MCF 10A (cell line): Measurements from ENCODE around the gene CHMP5. TPM values are rescaled to one million over a fixed set of nuclear protein-coding genes. Genes with fewer than 3 reads are reported as not detected.
A peak's percentile ranks its signal among the peaks of the same experiment; 100 is the strongest.

Source experiments
- BruUV-seq: library from RNA; stranded (reverse); fragments of 400-500 nt; replicated peaks from 2 replicates; lab custom pipeline; 2021; lab: Mats Ljungman, UMichigan
- CTCF ChIA-PET: fragments of 300-600 bp; sonication (Branson Sonifier 250); formaldehyde crosslinking; extraction: SDS; loops from one replicate; lab custom pipeline; 2021; ENCODE audit warnings: antibody characterized with exemption, inconsistent platforms; lab: Yijun Ruan, JAX
- POLR2A ChIA-PET: fragments of 300-600, 350-650 bp; sonication (Branson Sonifier 250); formaldehyde crosslinking; extraction: SDS; loops from one replicate; lab custom pipeline; 2020; ENCODE audit warnings: antibody characterized with exemption, inconsistent platforms; lab: Yijun Ruan, JAX
- DNase-seq: peaks from one replicate; pipeline ENCODE4 v3.0.0-alpha.2; 2018; ENCODE audit not compliant: unreplicated experiment
- H3K27ac Mint-ChIP-seq: one replicate; pipeline ENCODE4 v1.8.0; 2022; ENCODE audit warnings: mild to moderate bottlenecking, low read depth, mixed read lengths; ENCODE audit not compliant: unreplicated experiment
- H3K27me3 Mint-ChIP-seq: one replicate; pipeline ENCODE4 v1.8.0; 2022; ENCODE audit warnings: mixed read lengths; ENCODE audit not compliant: insufficient read depth, unreplicated experiment
- H3K36me3 Mint-ChIP-seq: one replicate; pipeline ENCODE4 v1.8.0; 2022; ENCODE audit warnings: mild to moderate bottlenecking, moderate library complexity, mixed read lengths; ENCODE audit not compliant: insufficient read depth, unreplicated experiment
- H3K4me1 Mint-ChIP-seq: one replicate; pipeline ENCODE4 v1.8.0; 2022; ENCODE audit warnings: mixed read lengths; ENCODE audit not compliant: insufficient read depth, unreplicated experiment
- H3K4me3 Mint-ChIP-seq: one replicate; pipeline ENCODE4 v1.8.0; 2022; ENCODE audit warnings: mild to moderate bottlenecking, moderate library complexity, mixed read lengths; ENCODE audit not compliant: unreplicated experiment
- H3K9me3 Mint-ChIP-seq: one replicate; pipeline ENCODE4 v1.8.0; 2022; ENCODE audit warnings: mixed read lengths; ENCODE audit not compliant: unreplicated experiment
- CTCF ChIP-seq: fragments of 200-600 bp; IDR thresholded peaks from one replicate; pipeline ENCODE4 v1.8.0; 2022; ENCODE audit warnings: antibody characterized with exemption, mild to moderate bottlenecking; ENCODE audit not compliant: unreplicated experiment
- intact Hi-C: fragments of 100-400 bp; cut with micrococcal nuclease; formaldehyde crosslinking; loops from 2 replicates; pipeline ENCODE4 v1.14.1; 2022
- total RNA-seq: library from RNA; stranded (reverse); gene quantifications from 2 replicates; pipeline ENCODE4 v1.2.3, GENCODE V29; 2022

The CHMP5 gene
- total RNA-seq, 1 experiment from 2014 or later, result 67.6 TPM

DNA sequence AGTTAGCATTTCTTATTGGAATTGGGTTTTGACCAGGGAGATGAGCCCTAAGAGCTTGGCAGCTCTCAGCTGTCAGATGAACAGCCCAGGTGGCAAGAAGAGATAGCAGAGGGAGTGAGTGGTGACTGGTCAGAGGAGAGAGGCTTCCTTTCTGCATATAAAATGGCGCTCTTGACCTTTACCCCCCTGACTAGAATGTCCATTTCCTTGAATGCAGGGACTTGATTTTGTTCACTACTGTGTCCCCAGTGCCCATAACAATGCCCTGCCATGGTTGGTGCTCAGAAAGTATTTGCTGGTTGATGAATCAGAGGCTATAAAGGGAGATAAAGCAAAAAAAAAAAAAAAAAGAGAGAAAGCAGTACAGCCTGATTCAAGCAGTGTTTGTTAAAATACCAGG lies 7.2 kb downstream of the CHMP5 start:
- BruUV-seq, result no TSS peak
- H3K27me3 Mint-ChIP-seq, result no peaks in the 10 kb centered on the region
- H3K36me3 Mint-ChIP-seq, result peaks cover 86% of the 10 kb centered on the region
- no peak overlapping the region for H3K4me3 Mint-ChIP-seq
- ChIA-PET POLR2A (interaction anchor here (0.6 to 0.9 kb wide), 3 partner anchors 10 to 43 kb away, joined by 3 to 4 read pairs (median 3); partner anchors contain the start of gene NFX1), CTCF (interaction anchor here (0.7 to 1.3 kb wide), 3 partner anchors 15 to 103 kb away, joined by 3 to 4 read pairs (median 3); no protein-coding TSS in a partner anchor)
- peaks cover 11% of the 10 kb centered on the region for H3K4me1 Mint-ChIP-seq
- intact Hi-C loops, result no loop called here
- H3K27ac Mint-ChIP-seq, result no peak overlapping the region
- no peaks in the 10 kb centered on the region for H3K9me3 Mint-ChIP-seq
- no peak for DNase-seq
- no peak for TF ChIP-seq CTCF

- Mint-ChIP-seq H3K36me3 (peaks cover 88% of the 10 kb centered on the region), H3K27ac (peak overlapping the region; percentile 22), H3K27me3 (no peaks in the 10 kb centered on the region), H3K4me1 (peaks cover 5% of the 10 kb centered on the region), H3K4me3 (no peak overlapping the region), H3K9me3 (no peaks in the 10 kb centered on the region)
- no TSS peak for BruUV-seq
- DNase-seq, result no peak
- POLR2A ChIA-PET, result interaction anchor here (0.7 to 2.1 kb wide), 4 partner anchors 11 to 234 kb away, joined by 3 to 7 read pairs (median 6); partner anchors contain the start of gene NFX1
- CTCF ChIA-PET, result interaction anchor here (0.6 to 1.6 kb wide), 7 partner anchors 10 to 200 kb away, joined by 3 to 6 read pairs (median 4); partner anchors contain the start of gene AQP3
- intact Hi-C loops, result no loop called here
- no peak for TF ChIP-seq CTCF
Observed at GRCh38 chr9:33273266-33273971, 8.6 kb downstream of the CHMP5 start.

- Mint-ChIP-seq H3K4me3 (no peak overlapping the region), H3K27ac (no peak overlapping the region), H3K27me3 (no peaks in the 10 kb centered on the region), H3K9me3 (no peaks in the 10 kb centered on the region), H3K36me3 (peaks cover 93% of the 10 kb centered on the region), H3K4me1 (peaks cover 5% of the 10 kb centered on the region)
- POLR2A ChIA-PET, result interaction anchor here (0.7 to 2.1 kb wide), 3 partner anchors 10 to 235 kb away, joined by 3 to 7 read pairs (median 5); partner anchors contain the start of gene NFX1
- CTCF ChIA-PET, result interaction anchor here (0.6 to 1.6 kb wide), 6 partner anchors 9 to 355 kb away, joined by 3 to 6 read pairs (median 4); no protein-coding TSS in a partner anchor
- no peak for DNase-seq
- intact Hi-C loops, result no loop called here
- TF ChIP-seq CTCF, result no peak
- BruUV-seq, result no TSS peak
Observed at GRCh38 chr9:33273972-33274328, 9.1 kb downstream of the CHMP5 start.

DNA sequence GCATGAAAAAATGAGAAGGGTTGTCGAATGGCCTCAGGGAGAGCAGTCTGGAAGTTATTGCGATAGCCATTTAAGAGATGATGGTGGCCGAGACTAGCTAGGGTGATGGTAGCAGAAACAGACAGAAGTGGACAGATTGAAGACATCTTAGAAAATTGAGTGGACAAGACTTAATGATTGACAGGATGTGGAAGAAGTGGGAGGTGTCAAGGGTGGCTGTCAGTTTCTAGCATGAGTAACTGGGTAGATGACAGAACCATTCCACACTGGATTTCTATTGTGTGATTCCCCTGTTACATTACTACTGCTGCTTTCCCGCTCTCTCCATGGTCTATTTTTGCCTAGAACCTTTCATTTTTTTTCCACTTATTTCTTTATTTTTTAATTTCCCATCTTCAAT lies 12.6 kb downstream of the CHMP5 start:
- intact Hi-C loops, result no loop called here
- peaks cover 5% of the 10 kb centered on the region for H3K4me1 Mint-ChIP-seq
- ChIA-PET CTCF (interaction anchor here (1.2 kb wide), 1 partner anchor 9 kb away, joined by 5 read pairs; no protein-coding TSS in a partner anchor), POLR2A (interaction anchor here (0.8 to 1.5 kb wide), 3 partner anchors 12 to 44 kb away, joined by 3 to 5 read pairs (median 3); partner anchors contain the start of gene NFX1)
- peaks cover 89% of the 10 kb centered on the region for H3K36me3 Mint-ChIP-seq
- no peak for TF ChIP-seq CTCF
- no peaks in the 10 kb centered on the region for H3K27me3 Mint-ChIP-seq
- no peak for DNase-seq
- no peaks in the 10 kb centered on the region for H3K9me3 Mint-ChIP-seq
- H3K27ac Mint-ChIP-seq, result no peak overlapping the region
- BruUV-seq, result no TSS peak
- H3K4me3 Mint-ChIP-seq, result no peak overlapping the region
